C4-2B (cell line): ENCODE measurements around the gene CTNNA1.

Experiments used
- CTCF ChIP-seq: fragments of 450-650 bp; conservative IDR thresholded peaks from 2 replicates; pipeline ENCODE4 v1.5.1; 2017; ENCODE audit warnings: mild to moderate bottlenecking
- ZFX ChIP-seq: fragments of 450-650 bp; IDR thresholded peaks from 2 replicates; pipeline ENCODE4 v1.6.1; 2017

- TF ChIP-seq CTCF (no peak), ZFX (no peak)
Observed at GRCh38 chr5:138918686-138919085, 165.5 kb downstream of the CTNNA1 start.
